PFSK-1 (cell line): ENCODE measurements around the gene MRPL55.

Source experiments
- FOXP2 ChIP-seq: optimal IDR thresholded peaks from 2 replicates; pipeline ENCODE3; 2011; ENCODE audit warnings: borderline replicate concordance, control low read depth, inconsistent platforms; ENCODE audit not compliant: insufficient read depth; ENCODE audit errors: extremely low read length, extremely low read depth
- POLR2AphosphoS5 ChIP-seq: IDR thresholded peaks from 2 replicates; pipeline ENCODE4 v1.6.1; 2012; ENCODE audit warnings: low read depth, mild to moderate bottlenecking, control low read depth, low read length, moderate library complexity
- REST ChIP-seq, 2 experiments: IDR thresholded peaks; 2 replicates each; pipeline versions ENCODE4 v1.6.1 to v1.8.0; 2011 to 2012; ENCODE audit warnings: low read depth in 2 of 2, low read length in 2 of 2, control low read depth in 1 of 2, inconsistent platforms in 1 of 2, mild to moderate bottlenecking in 1 of 2, moderate library complexity in 1 of 2; ENCODE audit not compliant: insufficient read depth in 1 of 2
- SIN3A ChIP-seq: IDR thresholded peaks from 2 replicates; pipeline ENCODE4 v1.6.1; 2012; ENCODE audit warnings: mild to moderate bottlenecking, low read length, moderate library complexity, borderline replicate concordance; ENCODE audit not compliant: insufficient read depth
- TAF1 ChIP-seq: IDR thresholded peaks from 2 replicates; pipeline ENCODE4 v1.6.1; 2012; ENCODE audit warnings: low read length, control low read depth, borderline replicate concordance; ENCODE audit not compliant: insufficient read depth

MRPL55 gene

GRCh38 chr1:228073061-228073856 lies 35.8 kb downstream of the MRPL55 start:
- TF ChIP-seq POLR2AphosphoS5, result no peak
- TF ChIP-seq SIN3A, result no peak
- TF ChIP-seq TAF1, result no peak
- TF ChIP-seq FOXP2, result no peak
- TF ChIP-seq REST (IDR thresholded peaks at IDR 0.05; ENCODE audit: insufficient read depth in 1 of 2, low read depth in 2 of 2, low read length in 2 of 2), result no peak

- TF ChIP-seq TAF1 (no peak), SIN3A (no peak), REST (IDR thresholded peaks at IDR 0.05; ENCODE audit: insufficient read depth in 1 of 2, low read depth in 2 of 2, low read length in 2 of 2) (no peak), POLR2AphosphoS5 (no peak), FOXP2 (no peak)
Measured at GRCh38 chr1:228072658-228073043, 36.4 kb downstream of the MRPL55 start.

GRCh38 chr1:228071839-228072657 lies 37.1 kb downstream of the MRPL55 start:
- TF ChIP-seq FOXP2, result no peak
- no peak for TF ChIP-seq SIN3A

GRCh38 chr1:228070851-228071250 lies 38.2 kb downstream of the MRPL55 start:
- TF ChIP-seq SIN3A (no peak), REST (IDR thresholded peaks at IDR 0.05; ENCODE audit: insufficient read depth in 1 of 2, low read depth in 2 of 2, low read length in 2 of 2) (no peak), POLR2AphosphoS5 (no peak), FOXP2 (no peak), TAF1 (no peak)

GRCh38 chr1:228070173-228070572 lies 38.9 kb downstream of the MRPL55 start:
- no peak for TF ChIP-seq TAF1
- no peak for TF ChIP-seq FOXP2
- TF ChIP-seq REST (IDR thresholded peaks at IDR 0.05; ENCODE audit: insufficient read depth in 1 of 2, low read depth in 2 of 2, low read length in 2 of 2), result no peak
- TF ChIP-seq SIN3A, result no peak
